GM19099 (cell line): ENCODE measurements around the gene SYNDIG1L.

Experiments used
- POLR2A ChIP-seq: IDR thresholded peaks from 3 replicates; pipeline ENCODE4 v1.6.1; 2011; ENCODE audit warnings: low read depth; ENCODE audit not compliant: insufficient read length; ENCODE audit errors: extremely low read depth

SYNDIG1L gene

GRCh38 chr14:74357585-74357984, 68.4 kb downstream of the SYNDIG1L start:
- no peak for TF ChIP-seq POLR2A

- no peak for TF ChIP-seq POLR2A
These were observed 69.0 kb downstream of the SYNDIG1L start for GRCh38 chr14:74356892-74357575.
